GM18498 (cell line): Measurements from ENCODE around the gene SMAP1.

ENCODE experiments used
- ATAC-seq: cut with Tn5 transposase; IDR thresholded peaks from one replicate; pipeline ENCODE4 v1.9.1; 2021; ENCODE audit warnings: mild to moderate bottlenecking, moderate library complexity; ENCODE audit not compliant: unreplicated experiment

The SMAP1 gene

DNA sequence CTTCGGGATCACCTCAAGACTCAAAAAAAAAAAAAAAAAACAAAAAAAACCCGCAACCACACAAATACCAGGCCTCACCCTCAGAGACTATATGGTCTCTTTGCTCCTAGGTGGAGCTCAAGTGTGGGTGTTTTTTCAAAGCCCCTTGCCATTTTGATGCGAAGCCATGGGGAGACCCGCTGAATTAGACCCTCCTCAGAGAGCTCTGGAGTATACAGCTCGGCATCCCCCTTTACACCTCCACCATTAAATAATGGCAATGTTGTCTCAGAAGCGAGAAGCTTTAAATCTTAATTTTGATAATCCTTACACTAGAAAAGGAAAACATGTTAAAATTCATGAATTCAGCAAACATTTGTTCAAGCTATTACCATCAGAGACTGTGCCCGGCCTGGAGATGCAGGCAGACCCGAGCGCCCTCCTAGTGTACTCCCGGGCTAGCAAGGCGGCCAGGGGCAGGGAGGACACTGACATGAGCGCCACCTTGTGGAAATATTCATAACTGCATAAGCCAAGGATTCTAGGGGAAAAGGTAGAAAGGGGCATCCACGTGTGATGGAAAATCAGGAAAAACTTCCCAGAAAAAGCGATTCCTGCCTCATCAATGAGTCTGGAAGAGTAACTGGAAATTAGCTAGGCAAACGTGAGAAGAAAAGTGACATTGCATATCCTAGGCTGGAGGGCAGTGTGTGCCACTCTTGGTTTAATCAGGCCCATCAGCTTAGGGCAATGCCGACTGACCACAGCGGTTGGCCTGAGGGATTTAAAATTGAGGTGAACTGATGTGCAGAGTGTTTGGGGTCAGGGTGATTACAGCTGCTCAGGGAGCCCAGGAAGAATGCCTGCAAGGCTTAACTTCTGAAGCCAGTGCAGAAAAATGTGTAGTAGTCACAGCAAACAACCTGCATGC lies 216.6 kb downstream of the SMAP1 start:
- peak; percentile 87 for ATAC-seq

DNA sequence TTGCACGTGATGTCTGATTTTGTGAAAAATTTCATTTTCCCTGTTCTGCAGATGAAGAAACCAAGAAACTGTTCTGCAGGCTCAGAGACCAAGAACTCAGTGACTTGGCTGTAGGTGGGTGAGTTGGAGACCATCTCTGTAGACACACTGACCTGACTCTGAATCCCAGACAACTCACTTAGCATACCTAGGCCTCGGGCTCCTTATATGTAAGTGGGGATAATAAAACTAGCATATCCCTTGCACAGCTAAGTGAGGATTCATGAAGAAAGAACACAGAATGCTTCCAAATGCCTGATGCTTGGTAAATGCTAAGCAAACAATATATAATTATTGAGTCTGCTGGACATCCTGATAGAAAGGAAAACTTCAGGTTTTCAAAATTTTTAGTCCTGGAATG lies 218.4 kb downstream of the SMAP1 start:
- no peak for ATAC-seq

DNA sequence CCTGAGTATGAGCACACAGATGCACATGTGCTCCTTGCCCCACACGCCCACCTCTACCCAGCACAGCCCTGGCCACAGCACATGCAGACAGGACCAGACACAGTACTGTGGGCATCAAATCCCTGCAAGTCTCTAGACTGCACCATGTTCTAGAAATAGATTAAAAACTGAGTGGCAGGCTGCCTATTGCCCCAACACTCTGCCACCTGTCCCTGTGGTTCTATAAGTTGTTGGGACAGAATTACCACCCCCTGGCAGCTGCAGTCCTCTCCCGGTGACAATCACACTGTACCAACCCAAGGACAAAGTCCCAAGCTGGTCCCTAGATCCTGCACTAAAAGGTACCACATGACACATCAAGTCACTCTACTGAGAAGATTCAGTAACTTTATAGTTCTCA lies 219.0 kb downstream of the SMAP1 start:
- no peak for ATAC-seq

DNA sequence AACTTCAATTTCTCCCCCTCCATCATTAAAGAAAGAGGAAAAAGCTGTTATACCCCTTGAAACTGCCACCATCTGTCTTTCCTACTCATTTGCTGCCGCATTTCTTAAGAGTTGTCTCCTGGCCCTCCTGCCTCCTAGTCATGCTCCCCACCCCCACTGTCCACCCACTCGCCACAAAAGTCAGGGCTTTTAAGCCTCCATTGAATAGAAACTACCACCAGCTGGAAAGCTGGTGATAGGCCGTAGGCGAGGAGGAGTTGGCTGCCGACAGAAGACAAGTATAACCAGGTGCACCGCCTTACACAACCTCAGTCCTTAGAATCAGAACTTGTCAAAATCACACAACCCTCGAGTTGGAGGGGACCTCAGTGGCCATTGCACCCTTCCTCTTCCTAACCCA lies 221.6 kb downstream of the SMAP1 start:
- ATAC-seq, result no peak

DNA sequence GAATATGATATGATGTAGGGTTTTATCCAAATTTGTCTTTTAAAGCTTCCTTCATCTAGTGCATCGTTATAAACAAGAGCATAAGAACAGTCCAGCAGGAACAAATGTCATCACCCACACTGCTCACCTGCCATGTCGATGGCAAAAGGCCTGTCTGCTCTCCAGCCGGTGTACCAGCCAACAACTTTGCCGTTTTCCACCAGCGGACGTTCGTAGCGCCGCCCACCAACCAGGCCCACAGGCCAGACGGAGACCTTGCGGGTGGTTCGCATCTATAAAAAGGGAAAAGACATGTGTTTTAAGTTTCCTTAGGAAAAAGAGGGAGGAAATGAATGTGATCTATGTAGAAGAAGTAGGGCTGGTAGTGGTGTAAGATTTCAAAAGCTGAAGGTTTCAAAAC lies 226.3 kb downstream of the SMAP1 start:
- no peak for ATAC-seq

DNA sequence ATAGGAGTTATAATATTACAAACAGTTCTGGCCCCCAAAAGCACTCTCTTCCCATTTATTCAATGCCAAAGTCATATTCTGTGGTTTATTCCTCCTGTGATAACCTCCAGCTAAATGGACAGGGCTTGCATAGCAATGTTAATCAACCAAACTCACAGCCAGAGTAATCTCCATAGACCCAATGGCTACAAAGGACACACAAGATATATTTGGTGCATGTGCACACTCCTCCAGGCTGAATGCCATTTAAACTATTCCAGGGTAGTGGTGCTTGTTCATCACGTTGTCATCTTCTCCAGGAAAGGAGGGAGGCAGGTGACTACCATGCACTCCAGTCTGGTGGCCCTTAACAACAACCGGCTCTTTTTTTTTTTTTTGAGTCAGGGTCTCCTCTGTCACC lies 232.4 kb downstream of the SMAP1 start:
- ATAC-seq, result no peak

DNA sequence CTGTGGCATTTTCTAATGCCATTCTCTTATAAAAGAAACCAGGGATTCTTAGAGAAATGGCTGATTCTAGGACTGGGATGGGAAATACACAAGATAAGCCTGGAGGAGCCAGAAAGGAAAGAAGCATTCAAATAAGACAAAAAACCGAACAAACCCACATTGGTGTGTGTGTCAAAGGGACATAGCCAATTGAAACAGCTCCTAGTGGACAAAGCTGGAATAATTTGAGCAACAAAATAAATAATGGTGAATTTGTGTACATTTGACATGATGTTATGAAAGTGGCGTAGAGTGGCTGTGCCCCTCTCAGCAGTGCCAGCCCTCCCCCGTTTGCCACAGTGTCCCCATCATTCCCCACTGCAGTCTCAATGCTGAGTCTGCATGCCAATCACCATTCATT lies 233.6 kb downstream of the SMAP1 start:
- ATAC-seq, result no peak

DNA sequence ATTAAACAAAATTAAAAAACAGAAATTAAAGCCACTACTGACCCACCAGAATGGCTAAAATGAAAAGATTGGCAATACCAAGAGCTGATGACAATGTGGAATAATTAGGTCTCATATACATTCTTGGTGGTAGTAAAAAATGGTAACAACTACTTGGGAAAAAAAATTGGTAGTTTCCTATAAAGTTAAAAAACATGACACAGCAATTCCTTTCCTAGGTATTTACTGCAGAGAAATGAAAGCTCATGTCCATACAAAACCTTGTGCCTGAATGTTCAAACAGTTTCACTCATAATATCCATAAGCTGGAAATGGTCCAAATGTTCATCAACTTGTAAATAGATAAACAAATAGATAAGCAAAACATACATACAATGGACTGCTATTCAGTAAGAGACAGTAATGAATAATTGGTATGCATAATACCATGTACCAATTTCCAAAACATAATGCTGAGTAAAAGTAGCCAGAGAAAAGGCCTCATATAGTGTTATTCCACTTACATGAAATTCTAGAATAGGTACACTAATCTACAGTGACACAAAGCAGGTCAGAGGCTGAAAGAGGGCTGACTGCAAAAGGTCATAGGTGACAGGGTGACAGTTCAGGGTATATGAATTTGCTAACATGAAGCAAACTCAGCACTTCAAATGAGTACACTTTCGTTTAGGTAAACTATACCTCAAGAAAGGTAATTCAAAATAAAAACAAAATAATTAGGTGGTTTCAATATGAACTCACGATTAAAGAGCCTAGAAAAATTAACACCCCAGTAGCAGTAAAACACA lies 236.2 kb downstream of the SMAP1 start:
- ATAC-seq, result no peak

DNA sequence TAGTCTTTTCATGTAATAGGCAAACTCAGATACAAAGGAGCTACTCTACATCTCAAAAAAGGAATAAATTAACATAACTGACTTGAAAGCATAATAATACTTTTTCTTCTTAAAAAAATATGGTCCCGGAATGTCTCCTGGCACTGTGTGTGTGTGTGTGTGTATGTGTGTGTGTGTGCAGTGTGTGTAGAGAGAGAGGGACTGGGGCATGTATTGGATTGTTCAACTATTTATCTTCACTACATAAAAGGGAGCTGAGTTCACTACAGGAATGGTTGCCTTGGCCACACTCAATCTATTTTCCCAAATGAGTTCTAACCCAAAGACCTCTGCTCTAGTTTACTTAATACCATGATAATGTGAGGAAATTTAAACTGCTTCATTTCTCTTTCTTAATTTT lies 238.1 kb downstream of the SMAP1 start:
- ATAC-seq, result no peak
